Activated T-cell treated with anti-CD3 and anti-CD28 coated beads for 48 hours (primary cell): Measurements from ENCODE around the gene ARSI.

Experiments used
- DNase-seq: peaks from one replicate; pipeline ENCODE4 v3.0.0-alpha.2; 2020; ENCODE audit warnings: low read depth

ARSI gene

GRCh38 chr5:150293091-150293941 is 9.4 kb downstream of the ARSI start:
- no peak for DNase-seq

- no peak for DNase-seq
These were observed 11.0 kb downstream of the ARSI start for GRCh38 chr5:150291388-150292385.

- no peak for DNase-seq
These were observed 12.9 kb downstream of the ARSI start, which contains the start of gene CAMK2A for GRCh38 chr5:150289551-150290390. CAMK2A (minus strand) TSS chr5:150289773; CDS start chr5:150289625, 148 bp downstream.

- no peak for DNase-seq
These were observed 13.9 kb downstream of the ARSI start for GRCh38 chr5:150288791-150289190.

GRCh38 chr5:150288361-150288760 is 14.3 kb downstream of the ARSI start:
- DNase-seq, result no peak

- DNase-seq, result no peak
These were observed 15.9 kb downstream of the ARSI start for GRCh38 chr5:150286820-150287219.

- no peak for DNase-seq
These were observed 17.6 kb downstream of the ARSI start for GRCh38 chr5:150285114-150285513.

- DNase-seq, result no peak
These were observed 18.4 kb downstream of the ARSI start for GRCh38 chr5:150284311-150284710.

GRCh38 chr5:150283904-150284303 is 18.8 kb downstream of the ARSI start:
- no peak for DNase-seq

- no peak for DNase-seq
These were observed 20.7 kb downstream of the ARSI start for GRCh38 chr5:150281987-150282386.

- no peak for DNase-seq
These were observed 23.2 kb downstream of the ARSI start for GRCh38 chr5:150279330-150280020.

GRCh38 chr5:150278916-150279315 is 23.8 kb downstream of the ARSI start:
- no peak for DNase-seq

- DNase-seq, result no peak
These were observed 24.5 kb downstream of the ARSI start for GRCh38 chr5:150278046-150278730.

GRCh38 chr5:150277043-150277442 is 25.7 kb downstream of the ARSI start:
- DNase-seq, result no peak

- DNase-seq, result no peak
These were observed 27.9 kb downstream of the ARSI start for GRCh38 chr5:150274811-150275210.

GRCh38 chr5:150272531-150272930 is 30.2 kb downstream of the ARSI start:
- no peak for DNase-seq

GRCh38 chr5:150271923-150272322 is 30.8 kb downstream of the ARSI start:
- no peak for DNase-seq

- no peak for DNase-seq
These were observed 31.4 kb downstream of the ARSI start for GRCh38 chr5:150271296-150271692.

- DNase-seq, result no peak
These were observed 32.0 kb downstream of the ARSI start for GRCh38 chr5:150270541-150271295.

- no peak for DNase-seq
These were observed 35.8 kb downstream of the ARSI start for GRCh38 chr5:150266871-150267291.
